Measurements from ENCODE around the gene SERPIND1.
"Not testable (repeated sequence)": the region's sequence is repeated elsewhere in the genome, so short reads cannot be mapped to it uniquely, and the experiment has no call there.

Gene SERPIND1

DNA sequence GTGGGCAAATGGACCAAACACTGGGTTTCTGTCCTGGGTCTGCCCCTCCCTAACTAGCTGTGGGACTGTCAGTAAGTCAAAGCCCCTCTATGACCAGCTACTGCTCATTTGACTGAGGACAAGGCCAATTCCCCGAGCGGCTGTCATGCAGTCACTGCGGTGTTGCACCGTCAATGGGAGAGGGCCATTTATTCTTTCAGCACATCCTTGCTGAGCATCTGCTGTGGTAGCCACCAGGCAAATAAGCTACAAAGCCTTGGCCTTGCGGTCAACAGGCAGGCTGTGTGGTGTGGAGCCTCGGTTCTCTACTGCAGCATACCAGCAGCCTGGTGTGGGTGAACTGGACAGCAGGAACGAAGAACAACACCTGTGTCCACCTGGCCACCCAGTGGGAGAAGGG is 25.8 kb upstream of the SERPIND1 start:
- no peak for DNase-seq

GRCh38 chr22:20748731-20749428 is 25.0 kb upstream of the SERPIND1 start:
- DNase-seq, result no peak

- DNase-seq, result no peak
Measured at GRCh38 chr22:20749453-20749852, 24.5 kb upstream of the SERPIND1 start.

DNA sequence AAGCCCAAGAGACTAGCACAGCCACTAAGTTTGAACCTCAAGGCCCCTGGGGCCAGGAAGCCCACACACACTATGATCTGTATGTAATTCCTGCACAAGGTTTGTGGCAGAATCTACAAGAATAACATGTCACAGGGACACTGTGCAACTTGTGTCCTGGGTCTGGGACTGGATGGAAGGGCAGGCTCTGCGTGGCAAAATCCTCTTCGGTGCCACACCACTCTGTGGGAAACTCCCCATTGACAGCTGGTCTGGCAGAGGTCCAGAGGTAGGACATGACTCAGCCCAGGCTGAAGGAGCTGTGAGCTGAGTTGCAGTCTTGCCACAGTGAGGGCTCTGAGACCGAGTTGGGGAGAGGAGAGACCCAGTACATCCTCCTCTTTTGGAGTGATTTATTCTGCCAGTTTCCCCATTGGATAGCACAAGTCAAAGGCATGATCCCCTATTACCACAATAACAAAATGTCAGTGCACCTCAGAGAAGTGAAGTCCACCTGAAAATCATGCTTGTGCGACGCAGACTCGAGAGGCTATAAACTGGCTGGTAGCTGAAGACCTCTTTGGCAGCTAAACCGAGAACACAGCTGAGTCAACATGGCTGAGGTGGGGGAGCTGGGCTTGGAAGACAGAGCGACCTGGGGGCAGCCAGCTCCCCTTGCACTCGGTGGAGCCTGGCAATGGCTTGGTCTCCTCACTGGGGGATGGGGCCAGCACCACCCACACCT is 23.3 kb upstream of the SERPIND1 start:
- DNase-seq, result no peak

- no peak for DNase-seq
Measured at GRCh38 chr22:20751185-20751851, 22.6 kb upstream of the SERPIND1 start.

DNA sequence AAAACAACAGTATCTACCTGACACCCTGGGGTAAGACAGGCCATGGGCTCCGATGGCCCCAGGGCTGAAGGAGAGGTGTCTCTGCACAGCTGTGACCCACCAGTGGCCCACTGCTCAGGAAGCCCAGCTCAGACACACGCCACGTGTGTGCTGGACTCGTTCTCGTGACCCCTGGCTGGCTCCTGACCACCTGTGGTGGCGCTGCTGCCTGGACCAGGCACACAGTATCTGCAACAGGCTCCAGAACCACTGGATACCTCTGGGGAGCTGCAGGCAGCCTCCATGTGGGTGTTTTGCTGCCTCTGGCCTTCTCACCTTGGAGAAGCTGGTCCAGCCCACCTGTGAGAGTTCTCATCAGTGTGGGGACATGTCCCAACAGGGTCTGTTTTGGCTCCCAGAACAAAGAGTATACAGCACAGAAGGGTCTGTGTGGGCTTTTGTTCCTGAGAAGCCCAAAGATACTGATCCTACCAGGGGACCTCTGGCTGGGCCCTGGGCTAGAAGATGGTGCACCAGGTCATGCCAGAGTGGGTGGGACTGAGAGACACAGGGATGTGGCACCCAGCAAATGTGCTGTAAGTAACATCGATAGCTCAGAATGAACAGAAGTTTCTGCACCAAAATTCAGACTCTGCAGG is 21.7 kb upstream of the SERPIND1 start:
- DNase-seq, result no peak

DNA sequence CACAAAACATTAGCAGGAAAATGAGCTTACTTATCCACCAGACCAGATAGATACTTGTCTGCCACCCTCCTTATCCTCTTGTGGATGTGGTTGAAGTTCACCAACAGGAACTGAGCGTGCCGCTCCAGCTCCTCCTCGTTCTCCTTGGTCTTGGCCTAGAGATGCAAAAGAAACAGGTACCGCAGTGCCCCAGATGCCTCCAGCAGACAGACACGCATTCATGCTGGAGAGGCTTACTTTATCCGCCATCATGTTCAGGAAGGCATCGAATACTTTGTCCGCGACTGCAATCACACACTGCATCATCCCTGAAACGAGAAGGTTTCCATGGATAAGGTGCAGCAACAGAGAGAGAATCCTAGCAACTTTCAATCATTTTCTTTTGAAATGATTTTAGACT is 21.0 kb upstream of the SERPIND1 start:
- no peak for DNase-seq

GRCh38 chr22:20756846-20757245 is 17.1 kb upstream of the SERPIND1 start:
- no peak for DNase-seq

DNA sequence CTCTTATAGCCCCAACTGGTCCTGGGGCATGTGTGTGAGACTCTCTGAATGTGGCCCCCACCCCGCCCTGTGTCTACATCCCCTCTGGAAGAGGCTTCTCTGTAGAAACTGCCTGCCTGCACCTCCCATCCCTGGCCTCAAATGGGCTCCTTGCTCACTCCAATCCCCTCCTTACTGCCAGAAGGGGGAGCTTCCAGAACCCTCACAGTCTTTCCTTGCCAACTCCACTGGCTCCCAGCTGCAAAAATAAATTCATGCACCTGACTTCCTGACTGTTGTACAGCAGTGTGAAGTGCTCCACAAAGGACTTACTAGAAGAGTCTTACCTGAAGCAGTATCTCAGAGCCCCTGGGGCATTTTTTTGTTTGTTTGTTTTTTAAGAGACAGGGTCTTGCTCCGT is 15.2 kb upstream of the SERPIND1 start:
- DNase-seq, result no peak

DNA sequence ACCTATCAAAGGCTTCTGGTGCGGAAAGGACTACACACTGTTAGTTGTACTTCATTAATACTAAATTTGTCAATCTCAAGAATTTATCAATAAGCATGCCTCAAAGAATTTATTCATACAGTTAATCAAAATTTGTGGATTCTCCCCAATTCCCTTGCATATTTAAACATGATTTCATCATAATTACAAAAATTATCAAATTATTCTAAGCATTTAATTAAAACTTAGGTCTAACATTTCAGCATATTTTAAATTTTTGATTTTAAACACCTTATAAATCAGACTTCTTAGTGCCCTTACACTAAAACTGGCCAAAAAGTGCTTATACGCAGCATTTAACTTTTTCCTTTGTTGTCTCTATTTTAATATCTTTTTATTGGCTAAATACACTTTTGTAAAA is 13.8 kb upstream of the SERPIND1 start:
- DNase-seq, result no peak

DNA sequence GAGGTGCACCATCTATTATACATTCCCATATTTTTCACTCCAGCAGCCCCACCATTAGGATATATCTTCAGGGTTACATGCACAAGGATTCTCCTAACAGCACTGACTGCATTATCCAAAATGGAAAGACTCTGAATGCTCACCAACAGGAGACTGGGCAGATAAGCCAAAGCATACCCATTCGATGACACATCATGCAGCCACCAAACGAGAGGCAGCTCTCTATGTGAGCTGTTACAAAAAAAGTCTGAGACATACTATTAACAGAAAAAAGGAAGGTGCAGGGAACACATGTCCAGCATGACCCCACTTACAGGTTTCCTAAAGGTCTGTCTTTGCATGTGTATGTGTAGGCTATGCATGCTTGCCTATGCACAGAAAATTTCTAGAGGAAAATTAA is 12.4 kb upstream of the SERPIND1 start:
- DNase-seq, result no peak

- no peak for DNase-seq
Measured at GRCh38 chr22:20762233-20762796, 11.6 kb upstream of the SERPIND1 start.

- DNase-seq, result no peak
Measured at GRCh38 chr22:20763630-20764470, 10.1 kb upstream of the SERPIND1 start.

GRCh38 chr22:20764471-20764720 is 9.5 kb upstream of the SERPIND1 start:
- no peak for DNase-seq

GRCh38 chr22:20764729-20765128 is 9.2 kb upstream of the SERPIND1 start:
- no peak for DNase-seq

DNA sequence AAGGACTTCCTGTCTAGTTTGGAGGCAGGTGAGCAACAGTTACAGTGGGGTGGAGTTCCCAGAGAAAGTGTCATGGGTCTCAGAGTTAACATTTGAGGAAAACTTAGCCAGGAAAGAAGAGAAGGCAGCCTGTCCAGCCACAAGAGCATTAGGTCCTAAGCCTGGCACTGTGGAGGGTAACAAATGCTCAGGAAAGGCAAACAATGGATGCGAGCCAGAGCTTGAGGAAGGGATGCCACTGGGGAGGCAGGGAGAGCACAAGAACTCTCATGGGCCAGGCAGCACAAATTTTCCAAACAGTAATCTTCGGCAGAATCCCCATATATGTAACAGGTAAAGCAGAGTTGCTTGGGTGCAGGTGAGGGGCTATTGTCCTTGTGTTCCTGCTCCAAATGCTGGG is 8.0 kb upstream of the SERPIND1 start:
- no peak for DNase-seq

- no peak for DNase-seq
Measured at GRCh38 chr22:20766530-20766929, 7.4 kb upstream of the SERPIND1 start.

DNA sequence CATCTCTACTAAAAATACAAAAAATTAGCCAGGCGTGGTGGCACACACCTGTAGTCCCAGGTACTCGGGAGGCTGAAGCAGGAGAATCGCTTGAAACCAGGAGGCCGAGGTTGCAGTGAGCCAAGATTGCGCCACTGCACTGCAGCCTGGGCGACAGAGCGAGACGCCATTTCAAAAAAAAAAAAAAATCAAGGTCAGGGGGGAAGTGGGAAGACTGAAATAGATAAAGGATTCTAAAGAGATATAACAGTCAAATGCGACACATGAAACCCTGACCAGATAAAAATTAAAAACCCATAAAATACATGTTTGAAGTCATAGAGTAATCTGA is 4.5 kb upstream of the SERPIND1 start:
- not testable (repeated sequence) for DNase-seq

- DNase-seq, result no peak
Measured at GRCh38 chr22:20771918-20772625, 1.8 kb upstream of the SERPIND1 start.

- no peak for DNase-seq
Measured at GRCh38 chr22:20774882-20775281, 969 bp downstream of the SERPIND1 start.

DNA sequence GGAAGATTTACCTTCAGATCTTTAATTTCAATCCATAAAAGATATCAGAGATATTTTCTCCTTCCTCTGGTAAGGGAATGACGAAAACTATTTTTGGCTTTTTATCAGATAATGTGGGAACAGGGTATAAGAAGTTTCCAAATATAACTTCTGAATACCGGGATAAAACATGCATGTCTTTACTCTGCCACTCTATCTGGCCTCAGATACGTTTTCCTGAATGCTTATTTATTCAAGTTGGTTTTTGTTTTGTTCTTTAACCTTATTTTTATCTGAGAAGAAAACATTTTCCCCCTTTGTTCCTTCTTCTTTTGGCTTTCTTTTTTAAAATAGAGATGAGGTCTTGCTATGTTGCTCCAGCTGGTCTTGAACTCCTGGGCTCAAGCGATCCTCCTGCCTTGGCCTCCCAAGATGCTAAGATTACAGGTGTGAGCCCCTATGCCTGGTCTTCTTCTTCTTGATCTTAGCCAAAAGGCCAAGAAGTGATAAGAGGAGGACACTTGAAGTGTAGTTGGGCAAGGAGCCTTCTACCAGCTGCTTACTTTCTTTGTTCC is 1.5 kb downstream of the SERPIND1 start:
- DNase-seq, result no peak
